Cardiac fibroblast (primary cell): Measurements from ENCODE around the gene MRPS7.
"Not testable (repeated sequence)": the region's sequence is repeated elsewhere in the genome, so short reads cannot be mapped to it uniquely, and the experiment has no call there.

ENCODE experiments used
- DNase-seq, 2 donors: peaks; one replicate each; pipeline versions ENCODE4 v3.0.0 to v3.0.0-alpha.2; 2010; ENCODE audit warnings: low read depth in 2 of 2
- H3K4me3 ChIP-seq, 2 donors: replicated peaks in 1 of 2; 1 replicate in 1 of 2; 2 replicates in 1 of 2; pipeline ENCODE4 v1.5.1; 2011; ENCODE audit warnings: low read depth in 2 of 2, low read length in 2 of 2, mild to moderate bottlenecking in 2 of 2, moderate library complexity in 1 of 2
- CTCF ChIP-seq: IDR thresholded peaks from one replicate; pipeline ENCODE4 v1.5.1; 2011; ENCODE audit warnings: low read depth, mild to moderate bottlenecking, low read length, inconsistent platforms

The MRPS7 gene

GRCh38 chr17:75271233-75271954, 9.7 kb downstream of the MRPS7 start:
- peak overlapping the region; percentile 59 to 72 for H3K4me3 ChIP-seq
- peak; percentile 60 to 68 for DNase-seq
- TF ChIP-seq CTCF, result no peak

GRCh38 chr17:75271955-75272847, 10.5 kb downstream of the MRPS7 start:
- peak overlapping the region; percentile 59 to 72 for H3K4me3 ChIP-seq
- TF ChIP-seq CTCF, result no peak
- DNase-seq, result peak in 1 of 2 donors; percentile 43

DNA sequence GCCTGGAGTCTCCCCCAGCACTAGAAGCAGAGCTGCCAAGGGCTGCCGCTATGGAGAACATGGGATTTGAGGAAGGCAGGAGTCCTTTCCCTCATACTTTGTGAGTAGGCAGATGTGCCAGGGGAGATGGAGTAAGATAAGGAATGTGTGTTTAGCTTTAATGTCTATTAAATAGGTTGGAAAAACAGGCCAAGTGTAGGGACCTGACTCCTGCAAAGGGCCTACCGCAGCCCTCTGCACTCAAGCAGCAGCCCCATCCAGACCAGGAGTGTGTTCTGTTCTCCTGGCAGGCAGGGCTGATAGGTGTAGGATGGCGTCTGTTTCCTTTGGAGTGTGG, 11.1 kb downstream of the MRPS7 start:
- TF ChIP-seq CTCF, result no peak
- peak in 1 of 2 donors; percentile 60 for DNase-seq

DNA sequence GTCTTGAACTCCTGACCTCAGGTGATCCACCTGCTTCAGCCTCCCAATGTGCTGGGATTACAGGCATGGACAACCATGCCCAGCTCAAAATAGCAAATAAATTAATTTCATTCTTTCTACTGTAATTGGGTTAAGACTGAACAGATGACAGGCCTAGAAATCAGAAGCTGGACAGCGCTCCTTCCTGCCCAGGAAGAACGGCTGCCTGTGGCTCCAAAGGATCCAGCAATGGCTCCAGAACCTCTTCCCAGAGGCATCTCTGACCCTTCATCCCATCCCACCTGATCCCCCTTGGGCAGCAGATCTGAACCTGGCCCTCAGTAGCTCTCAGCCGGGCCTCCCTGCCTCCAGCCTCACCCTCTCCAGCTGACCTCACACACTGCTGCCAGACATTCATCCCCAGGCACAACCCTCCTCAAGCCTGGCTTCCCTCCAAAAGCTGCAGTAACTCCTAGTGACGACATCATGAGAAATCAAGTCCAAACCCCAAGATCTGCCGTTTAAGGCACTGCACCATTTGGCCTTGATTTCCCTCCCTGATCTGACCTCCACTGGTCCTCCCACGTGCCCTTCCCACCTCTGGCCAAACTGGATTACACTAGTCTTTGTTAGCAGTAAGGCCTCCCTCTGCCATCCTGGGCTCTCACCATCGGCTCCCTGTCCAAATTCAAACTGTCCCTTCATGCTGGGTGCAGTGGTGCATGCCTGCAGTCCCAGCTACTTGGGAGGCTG, 12.5 kb downstream of the MRPS7 start:
- no peak overlapping the region for H3K4me3 ChIP-seq
- DNase-seq, result peak; percentile 78 to 87
- no peak for TF ChIP-seq CTCF

More for the DNA sequence above, 11.1 kb downstream of the MRPS7 start:
- H3K4me3 ChIP-seq, result no peak overlapping the region

- H3K4me3 ChIP-seq, result no peak overlapping the region
- TF ChIP-seq CTCF, result no peak
- peak; percentile 30 to 56 for DNase-seq
Measured at GRCh38 chr17:75277664-75278071, 16.0 kb downstream of the MRPS7 start.

DNA sequence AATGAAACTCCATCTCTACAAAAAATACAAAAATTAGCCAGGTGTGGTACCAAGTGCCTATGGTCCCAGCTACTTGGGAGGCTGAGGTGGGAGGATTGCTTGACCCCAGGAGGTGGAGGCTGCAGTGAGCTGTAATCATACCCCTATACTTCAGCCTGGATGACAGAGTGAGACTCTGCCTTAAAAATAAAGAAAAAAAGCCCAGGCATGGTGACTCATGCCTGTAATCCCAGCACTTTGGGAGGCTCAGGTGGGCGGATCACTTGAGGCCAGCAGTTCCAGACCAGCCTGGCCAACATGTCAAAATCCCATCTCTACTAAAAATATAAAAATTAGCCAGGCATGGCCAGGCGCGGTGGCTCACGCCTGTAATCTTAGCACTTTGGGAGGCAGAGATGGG, 18.5 kb downstream of the MRPS7 start:
- not testable (repeated sequence) for H3K4me3 ChIP-seq
- peak in 1 of 2 donors; percentile 10 for DNase-seq

- DNase-seq, result no peak
- no peak overlapping the region for H3K4me3 ChIP-seq
- TF ChIP-seq CTCF, result no peak
Measured at GRCh38 chr17:75285123-75285522, 23.4 kb downstream of the MRPS7 start.
